Diencephalon (tissue), 1 donor: Measurements from ENCODE around the gene OR2A12. TPM values are rescaled to one million over a fixed set of nuclear protein-coding genes. Genes with fewer than 3 reads are reported as not detected.

ENCODE experiments used
- small RNA-seq: library from RNA; depleted of rRNA; stranded (forward); fragments of <200 nt; gene quantifications from one replicate; pipeline ENCODE3, GENCODE V24; 2014
- total RNA-seq: library from RNA; depleted of rRNA; stranded (reverse); fragments of >200 nt; gene quantifications from one replicate; pipeline ENCODE4 v1.2.3, GENCODE V29; 2014

OR2A12 gene, protein sequence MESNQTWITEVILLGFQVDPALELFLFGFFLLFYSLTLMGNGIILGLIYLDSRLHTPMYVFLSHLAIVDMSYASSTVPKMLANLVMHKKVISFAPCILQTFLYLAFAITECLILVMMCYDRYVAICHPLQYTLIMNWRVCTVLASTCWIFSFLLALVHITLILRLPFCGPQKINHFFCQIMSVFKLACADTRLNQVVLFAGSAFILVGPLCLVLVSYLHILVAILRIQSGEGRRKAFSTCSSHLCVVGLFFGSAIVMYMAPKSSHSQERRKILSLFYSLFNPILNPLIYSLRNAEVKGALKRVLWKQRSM
- total RNA-seq = not detected

DNA sequence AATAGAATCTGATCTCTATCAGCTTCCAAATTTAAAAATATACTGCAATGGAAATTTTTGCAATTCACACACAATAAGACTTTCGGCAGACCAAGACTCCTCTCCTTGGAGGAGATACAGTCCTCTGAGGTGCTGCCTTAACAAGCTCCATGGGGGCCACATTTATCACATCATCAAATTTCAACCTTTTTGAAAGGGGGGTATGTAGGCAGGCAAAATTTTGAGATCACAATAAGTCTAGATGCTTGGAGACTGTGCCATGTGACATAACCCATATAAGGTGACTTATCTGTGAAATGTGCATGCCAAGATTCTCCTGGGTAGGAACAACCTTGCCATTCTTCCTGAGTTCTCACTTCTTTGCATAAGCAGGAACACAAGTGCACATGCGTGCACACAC lies at the start of gene OR2A12:
Gene OR2A12, plus strand, starts transcription at position 301 of the 400 bp plus-strand sequence. CDS start 8,830 bp downstream, outside the sequence.

DNA sequence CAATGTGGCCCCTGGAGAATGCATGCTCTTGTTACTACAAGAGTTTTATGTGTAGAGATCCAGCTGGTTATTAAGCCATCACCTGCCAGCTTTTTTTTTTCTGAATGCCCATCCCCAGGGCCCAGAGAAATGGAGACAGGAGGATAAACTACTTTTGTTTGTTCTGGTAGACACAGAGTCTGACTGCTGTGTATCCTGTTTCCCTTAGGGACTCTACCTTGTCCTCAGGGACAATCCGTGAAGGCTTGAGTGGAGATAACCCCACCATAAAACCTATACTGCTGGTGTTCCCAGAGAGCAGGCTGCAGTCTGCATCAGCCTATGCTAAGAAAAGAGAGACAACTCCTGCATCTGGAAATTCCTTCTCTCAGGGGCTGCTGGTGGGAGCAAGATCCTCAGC lies 37.4 kb upstream of the OR2A12 start, which contains the start of gene OR2A5:
Gene OR2A5, plus strand, starts transcription at position 301 of the 400 bp plus-strand sequence. CDS start 1,454 bp downstream, outside the sequence.

DNA sequence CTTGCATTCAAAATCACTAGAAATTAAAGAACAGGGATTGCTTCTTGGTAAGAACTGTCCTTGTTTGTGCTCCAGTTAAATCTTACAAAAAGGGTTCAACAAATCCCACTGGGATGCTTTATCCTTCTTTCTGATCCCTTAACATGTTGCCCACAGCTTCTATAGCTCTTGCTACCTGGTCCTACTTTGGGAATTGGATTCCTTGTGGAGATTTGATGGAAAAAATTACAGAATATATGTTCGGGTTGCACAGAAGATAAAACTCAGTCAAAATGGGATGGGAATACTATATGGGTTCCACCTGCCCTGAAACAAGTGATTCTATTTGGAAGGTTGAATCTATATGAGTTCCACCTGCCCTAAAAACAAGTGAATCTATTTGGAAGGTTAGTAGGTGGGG lies 16.6 kb upstream of the OR2A12 start, which contains the start of gene OR2A25:
Gene OR2A25, plus strand, starts transcription at position 301 of the 400 bp plus-strand sequence. CDS start 4,409 bp downstream, outside the sequence.

DNA sequence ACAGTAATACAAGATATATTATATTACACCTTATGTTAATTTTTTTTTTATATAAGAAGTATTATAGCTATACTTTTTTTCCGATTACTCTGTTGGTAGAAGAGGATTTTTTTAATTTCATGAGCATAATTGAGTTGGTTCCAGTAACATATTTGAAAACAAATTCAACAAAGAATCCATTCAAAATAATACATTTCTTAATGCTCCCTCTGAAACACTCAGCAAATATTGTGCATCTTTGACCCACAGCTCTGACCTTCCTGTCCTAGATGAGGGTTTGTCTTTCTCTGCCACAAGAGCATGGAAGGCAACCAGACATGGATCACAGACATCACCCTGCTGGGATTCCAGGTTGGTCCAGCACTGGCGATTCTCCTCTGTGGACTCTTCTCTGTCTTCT lies 23.2 kb downstream of the OR2A12 start, which contains the start of gene OR2A2:
Gene OR2A2, plus strand, starts transcription at position 301 of the 400 bp plus-strand sequence. Its CDS starts 0 bp downstream, at position 301.

DNA sequence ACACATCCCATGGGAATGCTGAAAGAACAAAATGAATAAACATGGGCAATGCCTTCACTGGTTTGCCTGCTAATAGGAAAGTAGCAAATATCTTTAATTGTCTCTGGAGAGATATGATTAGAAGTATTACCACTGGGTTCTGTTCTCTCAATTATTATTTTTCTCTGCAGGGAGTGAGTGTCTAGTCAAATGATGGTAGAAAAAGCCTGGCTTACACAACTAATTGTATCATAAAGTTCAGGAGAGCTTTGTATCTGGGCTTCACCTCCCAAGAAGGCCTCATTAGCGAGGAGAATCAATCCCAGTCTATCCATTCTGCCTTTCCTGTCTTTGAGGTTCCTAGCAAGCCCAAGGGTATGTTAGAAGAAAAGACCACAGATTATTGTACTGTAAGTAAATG lies 36.8 kb downstream of the OR2A12 start, which contains the start of gene OR2A14:
Gene OR2A14, plus strand, starts transcription at position 301 of the 400 bp plus-strand sequence. CDS start 5,937 bp downstream, outside the sequence.

Small RNA genes within 50 kb of the gene (small RNA-seq; reads per million reads assigned to genes)
- gene OR2A41P = not detected

Other genes with a start within 250 kb of the OR2A12 start
- 180 TPM for gene TCAF1, start 184.1 kb upstream of the OR2A12 start, total RNA-seq
- gene OR2F2, start 151.0 kb upstream of the OR2A12 start, total RNA-seq = not detected
- not detected for gene OR2F1, start 131.4 kb upstream of the OR2A12 start, total RNA-seq
- gene OR6B1, start 86.0 kb upstream of the OR2A12 start, total RNA-seq = not detected
- gene OR2A5, start 37.3 kb upstream of the OR2A12 start, total RNA-seq = not detected
- gene OR2A25, start 16.5 kb upstream of the OR2A12 start, total RNA-seq = not detected
- gene OR2A2, start 23.3 kb downstream of the OR2A12 start, total RNA-seq = not detected
- gene OR2A14, start 36.9 kb downstream of the OR2A12 start, total RNA-seq = not detected
- 1.2 TPM for gene CTAGE4, start 97.2 kb downstream of the OR2A12 start, total RNA-seq
- gene ARHGEF35, start 109.6 kb downstream of the OR2A12 start, total RNA-seq = 1.4 TPM
- gene OR2A42, start 153.3 kb downstream of the OR2A12 start, total RNA-seq = under 0.01 TPM
- 0.69 TPM for gene OR2A7, start 178.5 kb downstream of the OR2A12 start, total RNA-seq
- gene CTAGE8, start 183.0 kb downstream of the OR2A12 start, total RNA-seq = not detected
- gene OR2A1, start 226.1 kb downstream of the OR2A12 start, total RNA-seq = not detected